Measurements from ENCODE around the gene TEC.

The TEC gene

DNA sequence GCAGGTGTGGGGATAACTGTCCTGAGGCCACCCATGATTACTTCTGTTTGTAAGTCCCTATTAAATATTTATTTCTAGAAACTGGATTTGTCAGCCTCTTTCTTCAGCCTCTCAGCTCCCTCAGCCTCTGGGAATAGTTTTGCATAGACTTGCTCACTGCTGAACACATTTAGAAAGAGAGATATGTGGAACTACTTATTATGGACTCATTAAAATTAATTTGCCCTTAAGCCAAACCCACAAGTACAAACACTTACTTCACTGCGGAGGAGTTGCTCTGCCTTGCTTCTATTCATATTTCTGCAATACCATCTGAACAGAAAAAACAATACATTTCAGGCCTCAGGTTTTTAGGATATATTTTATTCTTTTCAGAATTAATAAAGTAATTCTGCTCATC, 113.2 kb downstream of the TEC start:
- Histone ChIP-seq H3F3A (ENCODE audit: insufficient read depth, low read length) (no peaks in the 10 kb centered on the region), H3K4me2 (ENCODE audit: low read depth, low read length) (no peak overlapping the region), H3K79me2 (ENCODE audit: low read length) (peaks cover 89% of the 10 kb centered on the region), H4K20me1 (ENCODE audit: insufficient read depth, low read length) (0 out of 2 replicates have a peak, but pooled peaks cover 2% of the 10 kb centered on the region), H3K4me3 (ENCODE audit: low read length) (no peak overlapping the region), H3K4me1 (ENCODE audit: low read length) (peaks cover 3% of the 10 kb centered on the region; the same call in 1 of the 2 replicates), H3K9me3 (replicated peaks; ENCODE audit: insufficient read depth, low read length) (no peaks in the 10 kb centered on the region), H3K36me3 (replicated peaks; ENCODE audit: insufficient read depth, low read length) (peaks cover 16% of the 10 kb centered on the region; the same call in 1 of the 2 replicates), H3K27ac (ENCODE audit: low read length) (no peak overlapping the region), H3K9me2 (replicated peaks; ENCODE audit: insufficient read depth, low read length) (no peaks in the 10 kb centered on the region), H2AFZ (ENCODE audit: low read length) (no peak overlapping the region), H3K27me3 (replicated peaks; ENCODE audit: insufficient read depth, low read length) (no peaks in the 10 kb centered on the region), H3K9ac (ENCODE audit: low read length) (no peak overlapping the region)
- DNase-seq: no peak
- TF ChIP-seq, protein P1, sequence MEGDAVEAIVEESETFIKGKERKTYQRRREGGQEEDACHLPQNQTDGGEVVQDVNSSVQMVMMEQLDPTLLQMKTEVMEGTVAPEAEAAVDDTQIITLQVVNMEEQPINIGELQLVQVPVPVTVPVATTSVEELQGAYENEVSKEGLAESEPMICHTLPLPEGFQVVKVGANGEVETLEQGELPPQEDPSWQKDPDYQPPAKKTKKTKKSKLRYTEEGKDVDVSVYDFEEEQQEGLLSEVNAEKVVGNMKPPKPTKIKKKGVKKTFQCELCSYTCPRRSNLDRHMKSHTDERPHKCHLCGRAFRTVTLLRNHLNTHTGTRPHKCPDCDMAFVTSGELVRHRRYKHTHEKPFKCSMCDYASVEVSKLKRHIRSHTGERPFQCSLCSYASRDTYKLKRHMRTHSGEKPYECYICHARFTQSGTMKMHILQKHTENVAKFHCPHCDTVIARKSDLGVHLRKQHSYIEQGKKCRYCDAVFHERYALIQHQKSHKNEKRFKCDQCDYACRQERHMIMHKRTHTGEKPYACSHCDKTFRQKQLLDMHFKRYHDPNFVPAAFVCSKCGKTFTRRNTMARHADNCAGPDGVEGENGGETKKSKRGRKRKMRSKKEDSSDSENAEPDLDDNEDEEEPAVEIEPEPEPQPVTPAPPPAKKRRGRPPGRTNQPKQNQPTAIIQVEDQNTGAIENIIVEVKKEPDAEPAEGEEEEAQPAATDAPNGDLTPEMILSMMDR (IDR thresholded peaks at IDR 0.05; ENCODE audit: low read length): no peak
- TF ChIP-seq EZH2 (optimal IDR thresholded peaks at IDR 0.05; ENCODE audit: low read depth, low read length) (no peak), EZH2phosphoT487 (IDR thresholded peaks at IDR 0.05; ENCODE audit: low read length) (no peak)

DNA sequence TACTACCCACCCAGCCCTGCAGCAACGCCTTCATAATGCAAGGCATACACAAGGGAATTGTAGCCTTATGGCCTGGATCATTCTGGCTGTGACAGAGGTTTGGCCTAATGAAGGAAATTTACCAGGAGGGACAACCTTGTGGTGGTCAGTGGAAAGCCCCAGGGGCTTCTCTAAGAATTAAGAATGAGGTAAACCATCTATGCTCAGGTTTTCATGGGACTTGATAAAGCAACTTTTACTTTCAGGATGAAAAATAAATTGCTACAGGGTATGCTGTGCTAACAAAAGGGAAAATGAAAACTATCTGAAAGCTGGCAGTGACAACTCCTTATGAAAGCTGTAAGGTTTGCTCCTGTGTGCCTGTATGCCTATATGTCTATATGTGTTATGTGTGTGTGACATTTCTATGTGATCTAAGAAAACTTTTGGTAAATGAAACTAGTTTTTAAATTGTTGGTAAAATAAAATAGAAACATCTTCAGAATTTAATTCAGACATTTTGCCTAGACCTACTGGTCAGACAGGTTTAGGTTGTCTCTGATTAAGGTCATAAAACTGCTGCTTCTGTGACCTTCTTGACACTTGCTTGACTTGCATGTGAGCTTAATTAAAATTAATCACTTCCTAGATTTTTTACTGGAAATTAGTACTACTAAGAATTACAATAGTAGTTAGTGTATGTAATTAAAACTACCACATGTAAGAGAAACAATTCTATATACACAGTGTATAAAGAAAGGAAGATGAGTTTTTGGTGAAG, 115.7 kb downstream of the TEC start:
- peaks cover 3% of the 10 kb centered on the region; the same call in 1 of the 2 replicates for H3K4me1 ChIP-seq (ENCODE audit: low read length)
- H2AFZ ChIP-seq (ENCODE audit: low read length): no peak overlapping the region
- peaks cover 86% of the 10 kb centered on the region for H3K79me2 ChIP-seq (ENCODE audit: low read length)
- no peak overlapping the region for H3K9ac ChIP-seq (ENCODE audit: low read length)
- no peak overlapping the region for H3K4me3 ChIP-seq (ENCODE audit: low read length)
- no peak for DNase-seq
- H3K4me2 ChIP-seq (ENCODE audit: low read depth, low read length): no peak overlapping the region
- H4K20me1 ChIP-seq (ENCODE audit: insufficient read depth, low read length): 0 out of 2 replicates have a peak, but pooled peaks cover 2% of the 10 kb centered on the region
- no peaks in the 10 kb centered on the region for H3K9me2 ChIP-seq (replicated peaks; ENCODE audit: insufficient read depth, low read length)
- no peaks in the 10 kb centered on the region for H3K27me3 ChIP-seq (replicated peaks; ENCODE audit: insufficient read depth, low read length)
- H3K27ac ChIP-seq (ENCODE audit: low read length): no peak overlapping the region
- TF ChIP-seq EZH2 (optimal IDR thresholded peaks at IDR 0.05; ENCODE audit: low read depth, low read length) (no peak), EZH2phosphoT487 (IDR thresholded peaks at IDR 0.05; ENCODE audit: low read length) (no peak)
- TF ChIP-seq, protein P1 (IDR thresholded peaks at IDR 0.05; ENCODE audit: low read length): no peak
- H3K9me3 ChIP-seq (replicated peaks; ENCODE audit: insufficient read depth, low read length): no peaks in the 10 kb centered on the region
- H3F3A ChIP-seq (ENCODE audit: insufficient read depth, low read length): no peaks in the 10 kb centered on the region; the same call in 1 of the 2 replicates
- peaks cover 23% of the 10 kb centered on the region; the same call in 1 of the 2 replicates for H3K36me3 ChIP-seq (replicated peaks; ENCODE audit: insufficient read depth, low read length)

DNA sequence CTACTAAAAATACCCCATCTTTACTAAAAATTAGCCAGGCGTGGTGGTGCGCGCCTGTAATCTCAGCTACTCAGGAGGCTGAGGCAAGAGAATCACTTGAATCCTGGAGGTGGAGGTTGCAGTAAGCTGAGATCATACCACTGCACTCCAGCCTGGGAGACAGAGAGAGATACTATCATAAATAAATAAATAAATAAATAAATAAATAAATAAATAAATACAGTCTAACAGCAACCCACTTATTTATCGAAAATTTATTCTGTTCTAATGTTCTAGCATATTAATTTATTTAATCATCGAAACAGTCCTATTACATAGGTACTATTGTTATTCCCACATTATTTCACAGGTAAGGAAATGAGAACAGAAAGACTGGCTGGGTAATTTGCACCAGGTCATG, 117.4 kb downstream of the TEC start:
- H3K36me3 ChIP-seq (replicated peaks; ENCODE audit: insufficient read depth, low read length): peaks cover 24% of the 10 kb centered on the region
- TF ChIP-seq EZH2 (optimal IDR thresholded peaks at IDR 0.05; ENCODE audit: low read depth, low read length): no peak
- no peak for TF ChIP-seq EZH2phosphoT487 (IDR thresholded peaks at IDR 0.05; ENCODE audit: low read length)
- TF ChIP-seq, protein P1 (IDR thresholded peaks at IDR 0.05; ENCODE audit: low read length): no peak
- H3K27ac ChIP-seq (ENCODE audit: low read length): no peak overlapping the region
- H3K27me3 ChIP-seq (replicated peaks; ENCODE audit: insufficient read depth, low read length): no peaks in the 10 kb centered on the region
- H3K4me3 ChIP-seq (ENCODE audit: low read length): no peak overlapping the region
- H3K79me2 ChIP-seq (ENCODE audit: low read length): peaks cover 85% of the 10 kb centered on the region
- H3K4me2 ChIP-seq (ENCODE audit: low read depth, low read length): no peak overlapping the region
- no peak overlapping the region for H3K9ac ChIP-seq (ENCODE audit: low read length)
- H3K9me3 ChIP-seq (replicated peaks; ENCODE audit: insufficient read depth, low read length): no peaks in the 10 kb centered on the region
- peaks cover 7% of the 10 kb centered on the region for H4K20me1 ChIP-seq (ENCODE audit: insufficient read depth, low read length)
- H3K9me2 ChIP-seq (replicated peaks; ENCODE audit: insufficient read depth, low read length): no peaks in the 10 kb centered on the region
- H2AFZ ChIP-seq (ENCODE audit: low read length): no peak overlapping the region
- peaks cover 3% of the 10 kb centered on the region; the same call in 1 of the 2 replicates for H3K4me1 ChIP-seq (ENCODE audit: low read length)
- no peak for DNase-seq
- H3F3A ChIP-seq (ENCODE audit: insufficient read depth, low read length): no peaks in the 10 kb centered on the region; the same call in 1 of the 2 replicates

Measured in MM.1S (cell line).